NCI-H526 treated with DMSO at 0.1 percent for 48 hours (cell line): ENCODE data around the gene NBEAL2.

Experiments used
- DNase-seq: peaks from one replicate; lab custom pipeline; 2025; lab: John Stamatoyannopoulos, UW

NBEAL2 gene

DNA sequence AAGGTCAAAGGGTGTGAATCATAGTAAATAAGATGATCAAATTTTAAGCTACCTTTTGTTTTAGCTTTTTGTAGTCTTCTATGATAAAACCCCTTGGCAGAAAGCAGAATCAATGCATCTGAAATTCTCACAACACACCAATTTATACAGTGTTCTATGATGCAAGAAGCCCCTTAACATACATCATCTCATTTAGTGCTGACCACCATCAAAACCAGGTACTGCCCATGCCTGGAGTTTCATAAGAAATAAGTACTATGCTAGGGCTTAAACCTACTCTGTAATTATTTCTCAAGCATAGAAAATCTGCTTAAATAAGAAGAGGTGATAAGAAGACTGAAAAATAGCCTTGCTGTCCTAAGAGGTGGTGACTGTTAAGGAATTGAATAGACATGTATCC is 67.6 kb downstream of the NBEAL2 start:
- DNase-seq, result no peak

DNA sequence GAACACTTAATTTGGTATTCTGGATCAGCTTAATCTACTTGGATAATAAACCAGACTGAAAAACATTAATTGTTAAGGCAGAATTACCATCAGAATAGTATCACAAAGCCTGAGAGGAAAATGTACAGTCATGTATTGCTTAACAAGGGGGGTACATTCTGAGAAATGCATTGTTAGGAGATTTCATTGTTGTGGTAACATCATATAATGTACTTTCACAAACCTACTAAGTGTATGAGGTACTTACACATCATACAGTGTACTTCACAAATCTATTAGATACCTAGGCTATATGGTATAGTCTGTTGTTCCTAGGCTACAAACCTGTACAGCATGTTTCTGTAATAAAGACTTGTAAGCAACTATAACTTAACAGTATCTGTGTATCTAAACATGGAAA is 68.2 kb downstream of the NBEAL2 start:
- DNase-seq, result no peak

DNA sequence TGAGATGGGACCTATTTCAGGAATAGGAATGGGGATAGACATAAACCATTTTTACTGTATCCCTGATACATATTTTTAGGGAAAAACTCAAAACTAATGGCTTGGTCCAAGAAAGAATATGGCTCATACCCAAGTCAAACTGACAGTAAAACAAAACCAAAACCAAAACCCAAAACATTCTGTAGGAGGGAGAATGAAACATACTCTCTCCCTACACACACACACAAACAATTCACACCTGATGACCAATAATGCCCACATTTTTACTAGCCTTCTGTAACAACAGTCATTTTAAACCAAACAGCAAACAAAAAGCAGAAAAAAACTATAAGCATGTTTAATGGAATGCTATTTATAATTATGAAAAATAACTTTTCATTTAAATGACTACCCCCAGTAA is 74.9 kb downstream of the NBEAL2 start:
- no peak for DNase-seq

DNA sequence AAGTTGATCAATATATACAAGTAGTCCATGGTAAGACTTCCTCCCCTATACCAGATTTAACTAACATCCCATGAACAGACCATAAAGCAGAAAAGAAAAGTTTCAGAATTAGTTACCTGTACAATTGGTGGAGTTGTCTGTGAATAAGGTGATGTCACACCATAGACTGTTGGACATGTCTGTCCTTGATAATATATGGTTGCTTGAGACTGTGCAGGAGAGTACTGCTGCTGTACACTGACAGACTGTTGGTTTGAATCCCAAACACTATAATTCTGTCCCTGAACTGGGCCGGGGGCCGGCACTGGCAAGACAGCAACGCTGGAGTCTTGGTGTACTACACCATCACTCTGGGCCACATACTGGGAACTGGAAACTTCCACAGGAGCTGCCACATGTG is 77.2 kb downstream of the NBEAL2 start:
- DNase-seq, result no peak

DNA sequence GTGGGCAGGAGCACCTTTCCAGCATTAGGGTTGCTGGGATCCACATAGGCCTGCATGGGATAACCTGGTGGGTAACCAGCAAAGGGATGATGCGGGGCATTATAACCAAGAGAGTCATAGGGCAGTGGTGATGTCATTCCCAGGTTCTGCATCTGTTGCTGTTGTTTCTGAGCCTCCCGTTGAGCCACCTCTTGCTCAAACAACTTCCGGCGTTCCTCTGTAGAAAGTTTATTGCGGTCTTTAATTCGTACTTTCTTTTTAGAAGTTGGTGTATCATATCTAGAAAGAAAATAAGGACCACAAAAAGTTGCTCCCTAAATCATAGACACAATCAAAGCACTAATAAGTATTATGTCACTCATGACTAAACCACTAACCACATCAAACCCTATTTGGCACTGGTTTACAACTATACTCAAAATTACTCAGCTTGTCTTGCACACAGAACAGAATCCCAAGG is 77.8 kb downstream of the NBEAL2 start:
- no peak for DNase-seq
